Measurements from ENCODE around the gene ATP2B3. TPM values are rescaled to one million over a fixed set of nuclear protein-coding genes. Genes with fewer than 3 reads are reported as not detected.

ATP2B3 gene
- total RNA-seq, 6 donors from 2014 or later = 0.10 to 0.55 (median 0.33) TPM; not detected in 2

GRCh38 chrX:153611298-153612095 is 94.1 kb downstream of the ATP2B3 start:
- no peak for DNase-seq
- Histone ChIP-seq H3K4me1 (peaks cover 0 to 12% (median 9%) of the 10 kb centered on the region in 4 donors), H3K9me3 (no peaks in the 10 kb centered on the region), H3K27me3 (peaks cover 0 to 8% (median 0%) of the 10 kb centered on the region in 4 donors), H3K27ac (no peak overlapping the region), H3K4me3 (no peak overlapping the region), H3K36me3 (no peaks in the 10 kb centered on the region)
- no peak for TF ChIP-seq POLR2AphosphoS5 (IDR thresholded peaks at IDR 0.05)
- TF ChIP-seq EP300 (IDR thresholded peaks at IDR 0.05) = no peak
- no peak for TF ChIP-seq CTCF (IDR thresholded peaks at IDR 0.05)
- no peak for TF ChIP-seq POLR2A (IDR thresholded peaks at IDR 0.05)
- no peak for ATAC-seq (ENCODE audit: low FRiP score in 2 of 2)
- WGBS, 2 donors = 74% methylated on average over 14 of the region's 14 CpGs; no CpG with 5 or more reads in 1 of the 2 donors

GRCh38 chrX:153612413-153612812 is 95.0 kb downstream of the ATP2B3 start:
- 70 to 73% methylated on average over 10 of the region's 10 CpGs for WGBS, 2 donors
- ATAC-seq (ENCODE audit: low FRiP score in 2 of 2) (no peak), DNase-seq (no peak)
- peaks cover 0 to 8% (median 0%) of the 10 kb centered on the region in 4 donors for H3K27me3 ChIP-seq
- TF ChIP-seq POLR2A (IDR thresholded peaks at IDR 0.05) (no peak), EP300 (IDR thresholded peaks at IDR 0.05) (no peak), CTCF (IDR thresholded peaks at IDR 0.05) (no peak), POLR2AphosphoS5 (IDR thresholded peaks at IDR 0.05) (no peak)
- H3K4me1 ChIP-seq = peaks cover 0 to 12% (median 9%) of the 10 kb centered on the region in 4 donors
- no peaks in the 10 kb centered on the region for H3K9me3 ChIP-seq
- H3K36me3 ChIP-seq = no peaks in the 10 kb centered on the region
- H3K27ac ChIP-seq = no peak overlapping the region
- no peak overlapping the region for H3K4me3 ChIP-seq

- Histone ChIP-seq H3K36me3 (no peaks in the 10 kb centered on the region), H3K27ac (no peak overlapping the region), H3K27me3 (peaks cover 0 to 8% (median 0%) of the 10 kb centered on the region in 4 donors), H3K4me3 (no peak overlapping the region), H3K4me1 (peaks cover 0 to 8% (median 7%) of the 10 kb centered on the region in 4 donors), H3K9me3 (no peaks in the 10 kb centered on the region)
- TF ChIP-seq POLR2AphosphoS5 (IDR thresholded peaks at IDR 0.05) (no peak), CTCF (IDR thresholded peaks at IDR 0.05) (no peak), POLR2A (IDR thresholded peaks at IDR 0.05) (no peak), EP300 (IDR thresholded peaks at IDR 0.05) (no peak)
- no peak for DNase-seq
- WGBS, 2 donors = 66 to 69% methylated on average over 6 of the region's 6 CpGs
- no peak for ATAC-seq (ENCODE audit: low FRiP score in 2 of 2)
Observed at GRCh38 chrX:153614818-153615217, 97.4 kb downstream of the ATP2B3 start.

- H3K27ac ChIP-seq = no peak overlapping the region
- no peak overlapping the region for H3K4me3 ChIP-seq
- H3K4me1 ChIP-seq = no peaks in the 10 kb centered on the region
- no peak for DNase-seq
- WGBS, 2 donors = 78% methylated on average over 5 of the region's 5 CpGs
- no peaks in the 10 kb centered on the region for H3K9me3 ChIP-seq
- no peak for ATAC-seq (ENCODE audit: low FRiP score in 2 of 2)
- TF ChIP-seq POLR2AphosphoS5 (IDR thresholded peaks at IDR 0.05) (no peak), CTCF (IDR thresholded peaks at IDR 0.05) (no peak), EP300 (IDR thresholded peaks at IDR 0.05) (no peak)
- no peaks in the 10 kb centered on the region for H3K36me3 ChIP-seq
- no peaks in the 10 kb centered on the region for H3K27me3 ChIP-seq
Observed at GRCh38 chrX:153620576-153620975, 103.1 kb downstream of the ATP2B3 start.

All from upper lobe of left lung (tissue), 6 donors.